GM12878 (cell line): ENCODE results near the gene NGRN. TPM values are rescaled to one million over a fixed set of nuclear protein-coding genes. Genes with fewer than 3 reads are reported as not detected.

ENCODE experiments used
- ATAC-seq: fragments of 200-7000 bp; cut with Tn5 transposase; 3 replicates; pipeline ENCODE4 v1.9.1; 2020; ENCODE audit warnings: mild to moderate bottlenecking, moderate library complexity
- BruUV-seq: library from RNA; stranded (reverse); fragments of 400-500 nt; replicated peaks from 2 replicates; lab custom pipeline; 2021; lab: Mats Ljungman, UMichigan
- CTCF ChIA-PET: fragments of 300-600 bp; sonication (Branson Sonifier 250); formaldehyde crosslinking; extraction: SDS; loops from one replicate; lab custom pipeline; 2021; ENCODE audit warnings: inconsistent platforms; lab: Yijun Ruan, JAX
- POLR2A ChIA-PET: fragments of 350-600 bp; formaldehyde crosslinking; extraction: SDS; loops from one replicate; lab custom pipeline; 2021; ENCODE audit warnings: inconsistent platforms; lab: Charles Lee
- RAD21 ChIA-PET: fragments of 300-600 bp; sonication (Branson Sonifier 250); formaldehyde crosslinking; loops from one replicate; lab custom pipeline; 2023; ENCODE audit warnings: antibody characterized with exemption; ENCODE audit not compliant: unreplicated experiment; lab: Charles Lee
- SMC1A ChIA-PET: fragments of 300-600 bp; sonication (Branson Sonifier 250); formaldehyde crosslinking; loops from one replicate; lab custom pipeline; 2023; ENCODE audit not compliant: unreplicated experiment, uncharacterized antibody; lab: Charles Lee
- DNase-seq: peaks from one replicate; pipeline ENCODE4 v3.0.0-alpha.2; 2011; ENCODE audit warnings: low read depth, low spot score
- FAIRE-seq: peaks from 3 replicates; lab custom pipeline; 2011; peaks lifted over from hg19 to GRCh38; lab: Jason Lieb, UNC
- H2AFZ ChIP-seq: 2 replicates; pipeline ENCODE4 v1.6.0; 2011; ENCODE audit warnings: low read depth, low read length, control low read depth; ENCODE audit not compliant: control insufficient read depth
- H3K27ac ChIP-seq: 2 replicates; pipeline ENCODE4 v1.5.1; 2011; ENCODE audit warnings: control low read depth; ENCODE audit not compliant: control insufficient read depth, insufficient read depth
- H3K27me3 ChIP-seq, 2 experiments: replicated peaks in 1 of 2; 2 replicates each; pipeline versions ENCODE4 v1.6.0 to v1.6.1; 2011; ENCODE audit warnings: low read length in 1 of 2; ENCODE audit not compliant: control insufficient read depth in 2 of 2, insufficient read depth in 2 of 2
- H3K36me3 ChIP-seq, 2 experiments: 2 replicates each; pipeline ENCODE4 v1.5.1; 2011; ENCODE audit warnings: low read length in 1 of 2; ENCODE audit not compliant: control insufficient read depth in 2 of 2, insufficient read depth in 2 of 2
- H3K4me1 ChIP-seq: 2 replicates; pipeline ENCODE4 v1.6.1; 2011; ENCODE audit warnings: mild to moderate bottlenecking, low read length, moderate library complexity, mixed read lengths; ENCODE audit not compliant: control insufficient read depth, insufficient read depth
- H3K4me2 ChIP-seq: 2 replicates; pipeline ENCODE4 v1.6.0; 2011; ENCODE audit warnings: control low read depth; ENCODE audit not compliant: control insufficient read depth, insufficient read depth
- H3K4me3 ChIP-seq: fragments of 200-600 bp; sonication (generic); 2 replicates; pipeline ENCODE4 v1.5.1; 2016
- H3K79me2 ChIP-seq: 2 replicates; pipeline ENCODE4 v1.6.0; 2011; ENCODE audit warnings: low read length; ENCODE audit not compliant: control insufficient read depth, insufficient read depth
- H3K9ac ChIP-seq: 2 replicates; pipeline ENCODE4 v1.8.0; 2011; ENCODE audit warnings: low read length, control low read depth, mixed read lengths; ENCODE audit not compliant: control insufficient read depth, insufficient read depth
- H3K9me3 ChIP-seq: replicated peaks from 3 replicates; pipeline ENCODE4 v1.5.1; 2011; ENCODE audit warnings: mild to moderate bottlenecking, low read length; ENCODE audit not compliant: control insufficient read depth, insufficient read depth
- H4K20me1 ChIP-seq: 2 replicates; pipeline ENCODE4 v1.6.0; 2011; ENCODE audit not compliant: control insufficient read depth, insufficient read depth
- BCLAF1 ChIP-seq: fragments of 450-650 bp; IDR thresholded peaks from 2 replicates; pipeline ENCODE4 v1.6.1; 2017; ENCODE audit warnings: antibody characterized with exemption, mild to moderate bottlenecking, moderate library complexity
- CBFB ChIP-seq: IDR thresholded peaks from 2 replicates; pipeline ENCODE4 v1.6.1; 2016; ENCODE audit warnings: antibody characterized with exemption, low read depth
- CREB1 ChIP-seq: IDR thresholded peaks from 2 replicates; pipeline ENCODE4 v1.6.1; 2012; ENCODE audit warnings: low read depth, mild to moderate bottlenecking, inconsistent platforms
- CREM ChIP-seq: IDR thresholded peaks from 2 replicates; pipeline ENCODE4 v1.6.1; 2014; ENCODE audit warnings: antibody characterized with exemption, low read depth
- EGR1 ChIP-seq, 2 experiments: IDR thresholded peaks; 1 replicate in 1 of 2; 2 replicates in 1 of 2; pipeline ENCODE4 v1.6.1; 2011 to 2012; ENCODE audit warnings: low read depth in 2 of 2, low read length in 2 of 2, borderline replicate concordance in 1 of 2, mild to moderate bottlenecking in 1 of 2, moderate library complexity in 1 of 2
- FOXM1 ChIP-seq: IDR thresholded peaks from 2 replicates; pipeline ENCODE4 v1.6.1; 2012; ENCODE audit warnings: low read depth, mild to moderate bottlenecking, inconsistent platforms, low read length, moderate library complexity
- HCFC1 ChIP-seq: fragments of 150-350 bp; IDR thresholded peaks from 2 replicates; pipeline ENCODE4 v1.6.1; 2014; ENCODE audit warnings: low read length
- IKZF2 ChIP-seq, 2 experiments: fragments of 450-650 bp; IDR thresholded peaks; 2 replicates each; pipeline ENCODE4 v1.6.1; 2017; ENCODE audit warnings: mild to moderate bottlenecking in 2 of 2, moderate library complexity in 2 of 2
- IRF4 ChIP-seq: IDR thresholded peaks from 2 replicates; pipeline ENCODE4 v1.6.1; 2011; ENCODE audit warnings: low read depth, low read length
- MEF2B ChIP-seq: fragments of 450-650 bp; IDR thresholded peaks from 2 replicates; pipeline ENCODE4 v1.6.1; 2018; ENCODE audit warnings: mild to moderate bottlenecking, moderate library complexity; ENCODE audit not compliant: partially characterized antibody, poor library complexity, severe bottlenecking
- PAX5 ChIP-seq: IDR thresholded peaks from 2 replicates; pipeline ENCODE4 v1.6.1; 2011; ENCODE audit warnings: low read depth, low read length, borderline replicate concordance
- POLR2A ChIP-seq: IDR thresholded peaks from 2 replicates; pipeline ENCODE4 v1.6.1; 2011; ENCODE audit warnings: low read depth, mild to moderate bottlenecking, low read length
- POLR2AphosphoS2 ChIP-seq: IDR thresholded peaks from 2 replicates; pipeline ENCODE4 v1.6.1; 2011; ENCODE audit warnings: low read depth, mild to moderate bottlenecking, low read length, improper control_type of control experiment, moderate library complexity
- RUNX3 ChIP-seq: IDR thresholded peaks from 2 replicates; pipeline ENCODE4 v1.6.1; 2012; ENCODE audit warnings: low read length, inconsistent platforms
- SREBF1 ChIP-seq: IDR thresholded peaks from 2 replicates; pipeline ENCODE4 v1.6.1; 2012; ENCODE audit warnings: mild to moderate bottlenecking, low read length
- SREBF2 ChIP-seq: IDR thresholded peaks from 2 replicates; pipeline ENCODE4 v1.6.1; 2012; ENCODE audit warnings: mild to moderate bottlenecking, low read length
- STAT3 ChIP-seq: IDR thresholded peaks from 2 replicates; pipeline ENCODE4 v1.6.1; 2011; ENCODE audit warnings: low read depth, low read length, improper control_type of control experiment
- TAF1 ChIP-seq: IDR thresholded peaks from 2 replicates; pipeline ENCODE4 v1.6.1; 2011; ENCODE audit warnings: mild to moderate bottlenecking, low read depth, low read length, borderline replicate concordance
- TCF3 ChIP-seq: IDR thresholded peaks from 2 replicates; pipeline ENCODE4 v1.6.1; 2012; ENCODE audit warnings: low read depth, mild to moderate bottlenecking, low read length, borderline replicate concordance; ENCODE audit not compliant: insufficient read depth
- YBX1 ChIP-seq: fragments of 450-650 bp; IDR thresholded peaks from 2 replicates; pipeline ENCODE4 v1.6.1; 2016; ENCODE audit warnings: antibody characterized with exemption
- ZNF207 ChIP-seq: fragments of 450-650 bp; IDR thresholded peaks from 2 replicates; pipeline ENCODE4 v1.6.1; 2014; ENCODE audit warnings: antibody characterized with exemption, mild to moderate bottlenecking, borderline replicate concordance
- ZNF384 ChIP-seq: IDR thresholded peaks from 2 replicates; pipeline ENCODE4 v1.6.1; 2012; ENCODE audit warnings: low read depth, mild to moderate bottlenecking, low read length, improper control_type of control experiment, borderline replicate concordance
- WGBS: methylation state at CpG from one replicate; pipeline ENCODE4 v1.1.6; 2016; ENCODE audit warnings: low lambda C conversion rate; ENCODE audit not compliant: insufficient replicate concordance, insufficient coverage; ENCODE audit errors: missing lambda C conversion rate; 5-methylcytosine and 5-hydroxymethylcytosine counted together
- in situ Hi-C: fragments of 300-500 bp; cut with MboI; formaldehyde crosslinking; loops from 9 replicates; pipeline ENCODE4 v1.14.3; 2018; ENCODE audit warnings: mixed read lengths
- intact Hi-C: fragments of 100-400 bp; cut with micrococcal nuclease; formaldehyde crosslinking; loops from one replicate; pipeline ENCODE4 v1.14.2; 2022; ENCODE audit not compliant: unreplicated experiment
- polyA plus RNA-seq, 11 experiments: library from polyadenylated mRNA; depleted of rRNA in 4 of 11; unstranded in 6 of 11; stranded (reverse) in 5 of 11; fragments of >200 nt; fragmentation: Nextera tagmentation in 4 of 11; fragmentation: Illumina TruSeq in 1 of 11; extraction: Ambion mirVana in 4 of 11; extraction: Trizol in 1 of 11; gene quantifications; 1 replicate in 1 of 11; 2 replicates in 10 of 11; pipeline versions ENCODE4 v1.2.1 to v1.2.3, GENCODE V29; 2011 to 2016; ENCODE audit warnings: inconsistent platforms in 2 of 11, missing spikeins in 2 of 11, low read depth in 1 of 11
- total RNA-seq, 4 experiments: library from RNA; depleted of rRNA in 3 of 4; stranded (reverse); fragments of >200 nt in 3 of 4; fragmentation: Illumina TruSeq in 1 of 4; extraction: Trizol in 1 of 4; gene quantifications; 2 replicates each; pipeline versions ENCODE4 v1.2.1 to v1.2.3, GENCODE V29; 2013 to 2021

The NGRN gene
- total and polyA plus RNA-seq, 10 of the 15 experiments (the other 5 are each of a cell fraction or from before 2014, with no cell fraction given): 5.8 to 31.3 (median 23.2) TPM

- H3K4me1 ChIP-seq: peaks cover 28% of the 10 kb centered on the region
- H3K27me3 ChIP-seq: no peaks in the 10 kb centered on the region
- whole genome bisulfite sequencing: 11% methylated on average over 27 of the region's 27 CpGs
- SMC1A ChIA-PET: interaction anchor here (0.7 to 4.5 kb wide), 27 partner anchors 9 to 702 kb away, joined by 3 to 70 read pairs (median 5); partner anchors contain the start of genes NGRN and TTLL13
- H3K36me3 ChIP-seq: peaks cover 14 to 16% of the 10 kb centered on the region in 2 experiments; a peak in 3 of 4 replicates
- H3K27ac ChIP-seq: peak overlapping the region; percentile 66
- H4K20me1 ChIP-seq: no peaks in the 10 kb centered on the region
- RAD21 ChIA-PET: interaction anchor here (0.8 to 3.6 kb wide), 15 partner anchors 9 to 130 kb away, joined by 3 to 47 read pairs (median 4); partner anchors contain the start of genes NGRN and SEMA4B
- H3K4me3 ChIP-seq: peak overlapping the region; percentile 79
- peaks cover 19% of the 10 kb centered on the region for H3K79me2 ChIP-seq
- POLR2A ChIA-PET: interaction anchor here (0.5 to 4.9 kb wide), 16 partner anchors 10 to 230 kb away, joined by 3 to 31 read pairs (median 4); partner anchors contain the start of gene SEMA4B
- peak overlapping the region; percentile 88 for H3K4me2 ChIP-seq
- CTCF ChIA-PET: interaction anchor here (1.0 to 4.8 kb wide), 23 partner anchors 10 to 700 kb away, joined by 3 to 38 read pairs (median 4); partner anchors contain the start of gene SEMA4B
- peak; percentile 53 for ATAC-seq
- H2AFZ ChIP-seq: peak overlapping the region; percentile 54
- in situ Hi-C loops (no loop called here), intact Hi-C loops (loop anchor here (2.0 to 5.0 kb wide), 6 partner anchors 27 to 431 kb away; partner anchors contain the start of gene AP3S2)
- peak overlapping the region; percentile 85 for H3K9ac ChIP-seq
- FAIRE-seq: peak; percentile 78
- no peaks in the 10 kb centered on the region for H3K9me3 ChIP-seq
- no TSS peak for BruUV-seq
- DNase-seq: peak; percentile 32
- TF ChIP-seq CREB1 (peak; percentile 61; the same call in 1 of the 2 replicates), YBX1 (no peak), BCLAF1 (no peak), FOXM1 (no peak), MEF2B (peak; percentile 75), RUNX3 (peak; percentile 58), EGR1 (IDR thresholded peaks at IDR 0.05; ENCODE audit: borderline replicate concordance in 1 of 2, low read depth in 2 of 2, low read length in 2 of 2) (0 out of 3 replicates have a peak, but pooled peaks of 1 of the 2 experiments have one; percentile 5), IRF4 (0 out of 2 replicates have a peak, but pooled peaks have one; percentile 4), TCF3 (no peak), POLR2AphosphoS2 (0 out of 2 replicates have a peak, but pooled peaks have one; percentile 30), POLR2A (peak; percentile 75; the same call in 1 of the 2 replicates), ZNF384 (no peak), ZNF207 (no peak), PAX5 (peak; percentile 82), STAT3 (no peak), CBFB (0 out of 2 replicates have a peak, but pooled peaks have one; percentile 23), TAF1 (0 out of 2 replicates have a peak, but pooled peaks have one; percentile 25), IKZF2 (IDR thresholded peaks at IDR 0.05) (peak; percentile 61 to 73; a peak in 3 of 4 replicates), HCFC1 (no peak), SREBF2 (no peak), CREM (0 out of 2 replicates have a peak, but pooled peaks have one; percentile 26), SREBF1 (no peak)
Measured at GRCh38 chr15:90231028-90232017, 34.1 kb upstream of the NGRN start.
